Left ventricle myocardium superior (tissue), 1 donor: Measurements from ENCODE around the gene AKAP7. TPM values are rescaled to one million over a fixed set of nuclear protein-coding genes. Genes with fewer than 3 reads are reported as not detected.
"Not testable (repeated sequence)": the region's sequence is repeated elsewhere in the genome, so short reads cannot be mapped to it uniquely, and the experiment has no call there.

Experiments used
- ATAC-seq: fragments of 200-7000 bp; cut with Tn5 transposase; one replicate; pipeline ENCODE4 v1.9.1; 2020; ENCODE audit warnings: mild to moderate bottlenecking, moderate library complexity
- DNase-seq: peaks from one replicate; pipeline ENCODE4 v3.0.0-alpha.2; 2020
- intact Hi-C: fragments of 100-400 bp; cut with micrococcal nuclease; formaldehyde crosslinking; loops from one replicate; pipeline ENCODE4 v1.11.0; 2022
- long read RNA-seq: library from polyadenylated mRNA; unstranded; transcript quantifications from one replicate; pipeline ENCODE4 v2.0.0, GENCODE V29; 2021
- total RNA-seq: library from RNA; stranded (reverse); fragmentation: NEBNext Ultra II Directional; extraction: Animal tissue kit (Norgen Biotek cat#: 25700); gene quantifications from one replicate; pipeline ENCODE4 v1.2.1, GENCODE V29; 2021
- donor health status: DM: no; HTN: yes; CAD: no; lungs with severe emphysema.

AKAP7 gene
- 11.0 TPM for total RNA-seq
- long read RNA-seq, transcript AKAP7-202 (2 exons, 2,461 nt): minor isoform, 7 of 45 reads
- long read RNA-seq, transcript AKAP7-204 (8 exons, 2,954 nt): major isoform, 15 of 45 reads
- long read RNA-seq, partial matches to known transcripts: 5 of 45 reads
- long read RNA-seq, other reads (novel, unspliced or antisense): 18 of 45 reads

- ATAC-seq (peak; percentile 95), DNase-seq (peak; percentile 89)
- intact Hi-C loops: no loop called here
Observed at GRCh38 chr6:131135244-131136020, at the start of gene AKAP7. Gene AKAP7, plus strand, starts transcription at chr6:131135467. Its CDS starts 297 bp downstream, at chr6:131135764.

DNA sequence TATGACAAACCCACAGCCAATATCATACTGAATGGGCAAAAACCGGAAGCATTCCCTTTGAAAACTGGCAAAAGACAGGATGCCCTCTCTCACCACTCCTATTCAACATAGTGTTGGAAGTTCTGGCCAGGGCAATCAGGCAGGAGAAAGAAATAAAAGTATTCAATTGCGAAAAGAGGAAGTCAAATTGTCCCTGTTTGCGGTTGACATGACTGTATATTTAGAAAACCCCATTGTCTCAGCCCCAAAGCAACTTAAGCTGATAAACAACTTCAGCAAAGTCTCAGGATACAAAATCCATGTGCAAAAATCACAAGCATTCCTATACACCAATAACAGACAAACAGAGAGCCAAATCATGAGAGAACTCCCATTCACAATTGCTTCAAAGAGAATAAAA is 44.9 kb upstream of the AKAP7 start:
- intact Hi-C loops, ATAC-seq, DNase-seq: not testable (repeated sequence)

GRCh38 chr6:131091944-131092343 is 43.3 kb upstream of the AKAP7 start:
- ATAC-seq, DNase-seq, intact Hi-C loops: not testable (repeated sequence)

- ATAC-seq (no peak), DNase-seq (no peak)
- intact Hi-C loops: no loop called here
Observed at GRCh38 chr6:131093334-131093733, 41.9 kb upstream of the AKAP7 start.

- DNase-seq (no peak), ATAC-seq (no peak)
- intact Hi-C loops: no loop called here
Observed at GRCh38 chr6:131096786-131097185, 38.5 kb upstream of the AKAP7 start.

GRCh38 chr6:131101911-131102680 is 33.2 kb upstream of the AKAP7 start:
- ATAC-seq (no peak), DNase-seq (no peak)
- intact Hi-C loops: no loop called here

- intact Hi-C loops: no loop called here
- no peak for DNase-seq
- ATAC-seq: no peak
Observed at GRCh38 chr6:131103296-131103695, 32.0 kb upstream of the AKAP7 start.

- intact Hi-C loops: no loop called here
- DNase-seq (no peak), ATAC-seq (no peak)
Observed at GRCh38 chr6:131103901-131104300, 31.4 kb upstream of the AKAP7 start.

DNA sequence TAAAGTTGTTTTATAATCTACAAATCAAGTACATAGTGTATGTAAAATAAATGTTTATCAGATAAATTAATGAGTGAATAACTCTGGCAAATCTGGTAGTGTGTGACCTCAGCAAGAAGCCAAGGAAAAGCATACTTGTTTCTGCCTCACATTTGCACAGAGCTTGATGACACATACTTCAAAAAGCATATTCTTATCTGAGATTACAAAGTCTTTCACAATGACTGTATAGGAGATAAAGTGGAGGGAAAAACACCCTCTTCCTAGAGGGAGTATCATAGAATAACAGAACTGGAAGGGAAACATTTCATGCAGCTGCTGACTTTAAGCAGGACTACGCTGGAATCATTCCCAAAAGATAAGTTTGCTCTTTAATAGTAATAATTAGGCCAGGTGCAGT is 28.1 kb upstream of the AKAP7 start:
- ATAC-seq: peak; percentile 60
- no peak for DNase-seq
- intact Hi-C loops: no loop called here

DNA sequence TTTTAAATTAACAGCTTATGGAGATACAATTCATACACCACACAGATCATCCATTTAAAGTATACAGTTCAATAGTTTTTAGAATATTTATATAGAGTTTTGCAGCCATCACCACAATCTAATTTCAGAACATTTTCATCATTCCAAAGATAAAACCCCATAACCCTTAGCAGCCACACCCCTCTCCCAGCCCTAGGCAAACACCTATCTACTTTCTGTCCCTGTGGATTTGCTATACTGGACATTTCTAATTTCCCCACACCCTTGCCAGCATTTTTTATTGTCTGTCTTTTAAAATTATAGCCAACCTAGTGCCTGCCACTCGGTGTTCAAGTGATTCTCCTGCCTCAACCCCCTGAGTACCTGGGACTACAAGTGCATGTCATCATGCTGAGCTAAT is 23.0 kb upstream of the AKAP7 start:
- intact Hi-C loops: no loop called here
- no peak for ATAC-seq
- DNase-seq: no peak

DNA sequence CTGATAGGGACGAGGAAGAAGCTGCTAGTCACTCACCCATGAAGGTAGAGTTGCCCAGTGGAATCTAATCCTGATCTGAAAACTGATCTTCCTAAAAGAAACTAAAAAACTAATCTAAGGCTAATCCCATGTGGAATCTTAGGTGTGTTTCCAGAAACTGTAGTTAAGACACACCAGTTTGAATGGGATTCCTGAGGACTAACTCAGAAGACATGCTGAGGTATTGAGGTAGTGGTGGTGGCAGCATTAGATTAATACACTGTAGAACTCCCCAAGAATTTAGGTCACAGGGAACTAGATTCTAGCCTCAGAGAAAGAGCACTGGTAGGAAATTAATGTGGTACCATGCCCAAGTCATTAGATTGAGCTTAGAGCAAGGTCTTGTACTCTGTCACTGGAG is 19.6 kb upstream of the AKAP7 start:
- ATAC-seq: no peak
- no peak for DNase-seq
- intact Hi-C loops: loop anchor here (5.0 kb wide), 1 partner anchor 228 kb away; no protein-coding TSS in a partner anchor

DNA sequence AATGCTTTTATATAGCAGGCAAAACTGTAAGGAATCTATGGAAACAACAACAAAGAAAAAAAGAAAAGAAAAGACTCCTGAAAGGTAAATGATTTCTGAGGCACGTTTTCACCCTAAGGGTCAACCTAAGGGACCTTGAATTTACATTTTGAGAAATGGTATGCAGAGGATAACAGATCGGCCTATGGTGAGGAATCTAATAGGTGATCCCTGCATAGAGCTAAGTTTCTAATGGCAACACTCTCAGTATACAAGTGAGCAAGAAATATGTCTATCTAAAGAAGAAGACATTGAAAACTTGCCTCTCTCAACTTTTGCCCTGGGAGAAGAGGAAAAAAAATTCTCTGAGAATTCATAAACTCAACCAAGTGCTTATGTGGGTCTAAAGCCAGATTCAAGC is 18.9 kb upstream of the AKAP7 start:
- intact Hi-C loops: loop anchor here (5.0 kb wide), 1 partner anchor 229 kb away; no protein-coding TSS in a partner anchor
- DNase-seq (no peak), ATAC-seq (no peak)

GRCh38 chr6:131116755-131117360 is 18.4 kb upstream of the AKAP7 start:
- no peak for ATAC-seq

GRCh38 chr6:131117878-131118277 is 17.4 kb upstream of the AKAP7 start:
- intact Hi-C loops: loop anchor here (5.0 kb wide), 1 partner anchor 231 kb away; no protein-coding TSS in a partner anchor
- DNase-seq (no peak), ATAC-seq (no peak)

More at GRCh38 chr6:131116755-131117360, 18.4 kb upstream of the AKAP7 start:
- intact Hi-C loops: loop anchor here (5.0 kb wide), 1 partner anchor 230 kb away; no protein-coding TSS in a partner anchor
- DNase-seq: no peak

DNA sequence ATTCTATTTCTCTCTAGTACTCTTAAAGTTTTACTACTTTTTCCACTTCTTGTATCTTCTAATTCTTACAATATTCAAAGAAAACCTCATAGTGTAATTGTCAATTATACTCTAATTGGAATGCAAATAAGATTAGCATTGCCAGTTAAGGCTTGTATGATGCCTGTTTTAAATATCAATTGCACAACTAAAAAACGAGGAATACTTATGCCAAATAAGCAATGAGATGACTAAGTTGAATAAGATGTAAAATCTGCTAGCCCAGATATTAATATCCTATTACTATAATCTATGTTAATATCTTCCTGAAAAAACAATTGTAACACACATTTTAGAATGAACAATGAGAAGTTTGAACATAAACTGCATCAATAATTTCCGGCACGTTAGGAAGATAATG is 13.3 kb upstream of the AKAP7 start:
- DNase-seq (no peak), ATAC-seq (no peak)
- intact Hi-C loops: no loop called here

DNA sequence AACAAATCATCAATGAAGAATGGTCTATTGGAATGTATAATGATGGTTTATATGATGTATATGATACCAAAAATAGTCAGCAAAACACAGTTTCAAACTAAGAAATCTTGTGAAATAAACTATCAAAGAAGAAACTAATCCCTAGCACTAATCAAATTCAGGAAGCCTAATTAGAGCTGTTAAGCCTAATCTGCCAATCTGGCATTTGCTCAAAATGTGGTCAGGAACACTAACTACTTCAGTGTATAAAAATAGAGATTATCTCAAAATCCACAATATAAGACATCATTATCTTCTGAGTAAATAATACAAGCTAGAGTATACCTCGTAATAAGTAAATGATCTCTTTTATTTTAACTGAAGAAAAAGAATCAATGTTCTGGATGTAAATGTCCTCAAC is 12.8 kb upstream of the AKAP7 start:
- ATAC-seq: no peak
- no peak for DNase-seq
- intact Hi-C loops: no loop called here

DNA sequence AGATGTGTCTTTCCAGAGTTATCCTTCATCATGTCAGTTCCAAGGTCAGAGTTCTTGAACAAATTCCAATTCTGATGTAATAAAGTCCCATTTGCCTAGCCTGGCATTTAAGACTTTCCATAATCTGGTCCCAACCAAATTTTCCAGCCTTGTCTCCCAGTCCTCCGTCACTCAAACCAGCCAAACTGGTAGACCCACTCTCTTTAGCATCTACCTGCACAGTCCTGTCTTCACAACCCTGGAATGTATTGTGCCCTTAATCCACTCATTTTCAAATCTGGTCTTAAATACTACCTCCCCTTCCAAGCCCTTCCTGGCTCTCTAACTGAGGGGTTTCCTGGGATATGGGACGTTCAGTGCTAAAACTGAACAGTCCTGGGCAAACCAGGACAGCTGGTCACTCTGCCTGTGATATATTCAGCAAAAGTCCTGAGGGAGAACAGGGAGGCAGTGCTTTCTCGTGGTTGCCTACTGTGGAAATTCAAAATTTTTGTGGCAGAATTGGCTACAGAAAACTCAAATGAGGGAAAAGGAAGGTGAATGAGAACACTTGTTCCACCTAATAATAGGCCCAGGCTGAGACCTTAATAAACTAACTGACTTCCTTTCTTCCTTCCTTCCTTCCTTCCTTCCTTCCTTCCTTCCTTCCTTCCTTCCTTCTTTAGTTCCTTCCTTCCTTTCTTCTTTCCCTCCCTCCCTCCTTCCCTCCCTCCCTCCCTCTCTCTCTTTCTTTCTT is 10.8 kb upstream of the AKAP7 start:
- intact Hi-C loops: no loop called here
- ATAC-seq: no peak
- DNase-seq: no peak

GRCh38 chr6:131125431-131125830 is 9.8 kb upstream of the AKAP7 start:
- no peak for ATAC-seq
- intact Hi-C loops: no loop called here
- DNase-seq: no peak
